NCI-H526 (cell line): ENCODE measurements around the gene ZPR1.
A peak's percentile ranks its signal among the peaks of the same experiment; 100 is the strongest.

ENCODE experiments used
- DNase-seq, 2 experiments: peaks; one replicate each; lab custom pipeline; 2025; lab: John Stamatoyannopoulos, UW

The ZPR1 gene

DNA sequence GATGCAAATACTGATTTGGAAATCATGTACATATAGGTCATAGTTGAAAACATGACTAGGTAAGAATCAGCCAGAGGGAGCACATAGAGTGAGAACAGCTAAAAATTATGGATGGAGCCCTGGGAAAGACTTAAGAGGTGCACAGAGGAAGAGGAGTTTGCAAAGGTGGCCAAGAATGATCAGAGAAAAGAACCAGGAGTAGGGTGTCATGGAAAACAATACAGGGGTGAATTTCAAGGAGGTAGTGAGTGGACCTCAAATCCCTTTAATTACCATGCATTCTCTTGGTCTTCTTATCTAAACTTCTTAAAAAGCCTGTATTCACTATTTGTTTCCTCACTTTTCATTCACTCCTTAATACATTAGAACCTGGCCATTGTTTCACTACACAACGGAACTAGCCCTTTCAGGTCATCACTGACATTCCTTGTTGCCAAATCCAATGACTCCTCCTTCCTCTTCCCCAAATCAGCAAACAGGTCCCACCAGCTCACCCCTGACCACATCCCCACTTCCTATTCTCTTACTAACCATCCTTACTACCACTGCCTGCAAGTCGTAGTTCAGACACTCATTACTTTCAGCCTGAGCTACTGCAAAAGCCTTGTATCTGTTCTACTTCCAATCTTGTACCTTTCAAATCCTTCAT, 37.6 kb downstream of the ZPR1 start:
- no peak for DNase-seq

DNA sequence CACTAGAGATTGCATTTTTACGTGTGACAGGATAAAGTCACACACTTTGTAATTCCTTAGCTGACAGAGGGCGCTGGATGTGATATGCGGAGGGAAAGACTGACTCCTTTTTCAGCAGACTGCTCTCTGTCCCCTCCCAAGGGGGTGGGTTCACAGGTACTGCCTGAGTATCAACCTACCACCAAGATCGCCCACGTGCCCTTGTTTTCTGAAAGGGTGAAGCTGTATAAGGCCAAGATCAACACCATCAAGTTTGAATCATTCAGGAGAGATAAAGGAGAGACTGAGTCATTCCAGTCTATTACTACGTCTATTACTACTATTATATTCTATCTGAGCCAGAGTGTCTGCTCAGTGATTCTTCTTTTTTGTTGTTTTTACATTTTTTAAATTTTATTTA, 45.7 kb downstream of the ZPR1 start:
- no peak for DNase-seq

- no peak for DNase-seq
These were observed 47.1 kb downstream of the ZPR1 start for GRCh38 chr11:116740741-116741140.

- DNase-seq: no peak
These were observed 48.8 kb downstream of the ZPR1 start for GRCh38 chr11:116738975-116739374.

GRCh38 chr11:116736763-116737162, 51.1 kb downstream of the ZPR1 start:
- peak in 1 of 2 experiments; percentile 22 for DNase-seq

DNA sequence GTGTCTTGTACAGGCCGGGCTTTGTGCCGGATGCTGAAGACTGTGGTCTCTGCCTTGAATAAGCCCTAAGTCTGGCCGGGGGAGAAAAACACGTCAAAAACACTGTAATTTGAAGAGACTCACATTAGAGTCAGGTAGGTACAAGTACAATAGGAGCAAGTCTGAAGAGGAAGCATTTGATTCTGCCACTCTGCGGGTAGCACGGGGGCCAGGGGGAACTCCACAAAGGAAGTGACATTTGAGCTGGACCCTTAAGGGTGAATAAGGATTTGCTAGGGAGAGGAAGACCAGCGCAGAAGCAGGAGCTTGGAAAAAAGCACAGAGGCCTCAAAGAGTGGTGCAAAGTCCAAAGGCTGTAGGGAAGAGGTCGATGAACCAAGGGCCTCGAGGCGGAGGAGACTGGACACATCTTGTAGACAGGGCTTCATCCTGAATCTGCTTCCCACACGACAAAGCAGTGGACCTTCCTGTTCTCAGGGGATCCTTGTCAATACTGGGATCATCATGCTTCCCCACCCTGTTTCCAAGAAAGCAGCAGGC, 53.8 kb downstream of the ZPR1 start:
- DNase-seq: no peak

DNA sequence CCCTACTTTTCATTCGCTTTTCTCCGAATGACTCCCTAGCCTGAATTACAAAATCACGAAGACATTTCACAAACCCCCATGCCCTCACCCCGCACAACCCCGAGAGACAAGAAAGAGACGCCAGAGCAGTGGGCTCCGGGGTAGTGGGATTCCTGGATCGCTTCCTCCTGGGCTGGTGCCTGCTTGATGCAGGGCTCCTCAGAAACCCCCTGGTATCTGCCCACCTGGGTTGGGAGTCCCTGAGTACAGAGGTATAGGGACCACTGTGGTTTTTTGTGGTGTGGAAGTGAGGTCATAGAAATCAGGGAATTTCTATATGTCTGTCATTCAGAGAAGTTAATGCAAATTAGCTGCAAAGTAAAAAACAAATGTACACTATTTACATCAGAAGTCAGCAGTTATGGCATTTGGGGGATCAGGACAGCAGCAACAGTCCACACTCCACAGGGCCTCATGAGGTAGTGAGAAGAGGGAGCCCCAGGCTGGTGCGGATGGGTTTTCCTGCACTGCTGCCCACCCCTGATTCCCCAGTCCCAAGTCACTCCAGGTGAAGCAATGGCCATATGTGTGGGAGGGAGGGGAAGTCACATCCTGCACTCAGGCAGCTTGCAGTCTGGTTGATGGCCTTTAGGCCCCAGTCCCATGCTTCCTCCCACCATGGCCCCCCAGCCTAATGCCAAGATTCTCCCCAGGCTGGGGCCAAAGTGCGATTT, 54.6 kb downstream of the ZPR1 start:
- DNase-seq: no peak

- DNase-seq: peak; percentile 76 to 95
These were observed 55.4 kb downstream of the ZPR1 start for GRCh38 chr11:116732271-116733042.

GRCh38 chr11:116731821-116732220, 56.0 kb downstream of the ZPR1 start:
- no peak for DNase-seq

GRCh38 chr11:116731097-116731761, 56.6 kb downstream of the ZPR1 start:
- DNase-seq: peak in 1 of 2 experiments; percentile 69

DNA sequence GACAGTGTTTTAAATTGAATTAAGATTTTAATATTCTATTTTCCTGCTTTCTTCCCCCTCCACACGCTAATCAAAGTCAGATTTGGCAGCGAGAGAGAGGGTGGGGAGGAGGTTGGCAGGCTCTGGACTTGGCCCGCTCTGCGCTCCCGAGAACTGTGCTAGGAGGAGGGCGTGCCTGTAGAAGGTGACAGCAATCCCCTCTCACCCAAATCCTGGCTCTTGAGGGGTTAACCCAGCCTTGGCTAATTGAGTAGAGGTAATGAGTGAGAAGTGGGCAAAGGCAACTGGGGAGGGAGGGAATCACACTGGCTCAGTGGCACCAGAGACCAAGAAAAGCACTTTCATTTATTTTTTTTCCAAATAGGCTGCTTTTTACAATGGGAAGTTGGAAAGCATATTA, 57.2 kb downstream of the ZPR1 start:
- DNase-seq: no peak

GRCh38 chr11:116730241-116730561, 57.6 kb downstream of the ZPR1 start:
- no peak for DNase-seq

GRCh38 chr11:116729501-116730240, 58.2 kb downstream of the ZPR1 start:
- no peak for DNase-seq

DNA sequence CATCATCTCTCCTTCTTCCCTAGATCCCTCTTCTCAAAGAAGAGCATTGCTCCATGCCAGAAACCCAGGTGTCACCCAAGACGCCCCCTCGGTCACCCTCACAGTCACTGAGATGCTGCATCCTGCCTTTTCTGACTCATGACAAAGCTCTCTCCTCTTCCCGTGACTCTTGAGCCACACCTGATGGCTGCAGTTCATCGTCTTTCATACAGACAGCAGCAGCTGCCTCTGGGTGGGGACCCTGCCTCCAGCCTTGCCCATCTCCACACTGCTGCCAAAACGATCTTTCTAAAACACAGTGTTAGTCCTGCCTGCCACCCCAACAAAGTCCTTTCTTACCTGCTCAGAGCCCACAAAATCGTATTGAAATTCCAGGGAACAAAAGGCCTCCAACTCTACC, 59.8 kb downstream of the ZPR1 start:
- no peak for DNase-seq

DNA sequence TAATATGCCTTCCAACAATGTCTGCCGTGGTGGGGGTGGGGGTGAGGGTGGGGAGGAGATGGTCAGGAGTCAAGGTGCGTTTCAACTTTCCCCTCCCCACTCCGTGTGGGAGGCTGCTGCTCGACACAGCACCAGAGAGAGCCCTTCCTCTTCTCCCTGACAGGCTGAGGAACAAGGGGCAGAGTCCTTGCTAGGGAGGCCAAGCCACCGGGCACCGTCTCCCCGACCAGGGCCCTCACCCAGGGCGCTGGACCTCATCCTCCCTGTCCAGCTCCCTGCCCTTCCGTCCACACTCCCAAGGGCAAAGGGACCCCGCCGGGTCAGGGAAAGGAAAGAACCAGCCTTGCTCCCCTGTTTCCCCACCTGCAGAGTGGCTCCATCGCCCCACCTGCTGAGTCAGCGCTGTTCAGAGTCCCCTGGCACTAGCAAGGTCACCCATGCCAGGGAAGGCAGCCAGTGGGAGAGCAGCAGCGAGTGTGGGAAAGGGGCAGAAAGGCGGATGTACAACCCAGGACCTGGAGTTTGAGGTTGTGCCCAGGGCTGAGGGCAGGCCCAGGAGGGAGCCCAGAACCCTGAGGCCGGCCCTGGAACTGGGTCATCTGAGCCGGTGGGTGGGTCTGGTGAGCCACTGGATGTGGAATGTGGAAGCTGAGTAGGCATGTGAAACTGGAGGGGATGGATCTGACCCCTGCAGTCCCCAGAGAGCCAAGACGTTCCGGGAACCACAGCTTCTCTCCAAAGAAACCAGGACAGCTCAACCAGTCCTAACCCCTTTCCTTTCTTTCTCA, 62.2 kb downstream of the ZPR1 start:
- DNase-seq: no peak

DNA sequence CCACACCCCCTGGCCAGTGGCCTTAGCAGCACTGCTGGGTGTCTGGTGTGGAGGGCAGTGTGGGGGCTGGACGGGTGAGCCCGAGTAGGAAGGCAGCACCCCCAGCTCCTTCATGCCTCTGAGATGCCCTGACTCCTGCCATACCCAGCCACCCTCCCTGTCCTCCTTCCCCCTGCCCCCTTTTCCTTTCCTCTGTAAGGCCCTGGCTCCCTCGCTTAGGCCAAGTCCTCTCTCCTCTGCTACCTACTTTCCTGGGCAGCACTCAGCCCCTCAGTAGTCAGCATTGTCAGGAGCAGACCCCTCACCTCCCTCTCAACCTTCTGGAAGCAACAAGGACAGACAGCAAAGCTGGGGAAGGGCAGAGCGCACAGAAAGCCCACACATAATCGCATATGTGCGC, 63.0 kb downstream of the ZPR1 start:
- DNase-seq: no peak
